ENCODE results near the gene TAAR1. TPM values are rescaled to one million over a fixed set of nuclear protein-coding genes. Genes with fewer than 3 reads are reported as not detected.
"Not testable (repeated sequence)": the region's sequence is repeated elsewhere in the genome, so short reads cannot be mapped to it uniquely, and the experiment has no call there.

TAAR1 gene
- polyA plus RNA-seq, 12 donors: not detected

- no peak for DNase-seq
These were observed 4.7 kb upstream of the TAAR1 start for GRCh38 chr6:132663661-132664060.

- DNase-seq: no peak
These were observed 2.9 kb upstream of the TAAR1 start for GRCh38 chr6:132661906-132662305.

GRCh38 chr6:132651062-132651461 lies 7.9 kb downstream of the TAAR1 start:
- DNase-seq: no peak

- no peak for DNase-seq
These were observed 8.6 kb downstream of the TAAR1 start for GRCh38 chr6:132650429-132650828.

- no peak for DNase-seq
These were observed 10.2 kb downstream of the TAAR1 start for GRCh38 chr6:132648828-132649227.

- DNase-seq: no peak
These were observed 10.6 kb downstream of the TAAR1 start for GRCh38 chr6:132648356-132648755.

- DNase-seq: no peak
These were observed 15.4 kb downstream of the TAAR1 start for GRCh38 chr6:132643547-132643946.

- not testable (repeated sequence) for DNase-seq
These were observed 21.8 kb downstream of the TAAR1 start for GRCh38 chr6:132637135-132637534.

GRCh38 chr6:132635906-132636305 lies 23.1 kb downstream of the TAAR1 start:
- not testable (repeated sequence) for DNase-seq

GRCh38 chr6:132635288-132635687 lies 23.7 kb downstream of the TAAR1 start:
- not testable (repeated sequence) for DNase-seq

GRCh38 chr6:132634796-132635195 lies 24.2 kb downstream of the TAAR1 start:
- DNase-seq: no peak

- DNase-seq: no peak
These were observed 25.6 kb downstream of the TAAR1 start for GRCh38 chr6:132633362-132633761.

- no peak for DNase-seq
These were observed 34.8 kb downstream of the TAAR1 start, which contains the start of gene TAAR2 for GRCh38 chr6:132624175-132624574. TSS of gene TAAR2 (minus strand) at chr6:132624275. CDS start at chr6:132624275, 0 bp downstream.

GRCh38 chr6:132623106-132623845 lies 35.7 kb downstream of the TAAR1 start:
- peak; percentile 34 for DNase-seq

- no peak for DNase-seq
These were observed 42.3 kb downstream of the TAAR1 start for GRCh38 chr6:132616677-132617076.

- no peak for DNase-seq
These were observed 44.4 kb downstream of the TAAR1 start for GRCh38 chr6:132614554-132614953.

GRCh38 chr6:132612449-132613108 lies 46.4 kb downstream of the TAAR1 start:
- no peak for DNase-seq

- no peak for DNase-seq
These were observed 47.4 kb downstream of the TAAR1 start for GRCh38 chr6:132611616-132612015.

GRCh38 chr6:132607544-132608233 lies 51.3 kb downstream of the TAAR1 start:
- no peak for DNase-seq

GRCh38 chr6:132604635-132605152 lies 54.3 kb downstream of the TAAR1 start:
- DNase-seq: no peak

GRCh38 chr6:132600900-132601299 lies 58.1 kb downstream of the TAAR1 start:
- not testable (repeated sequence) for DNase-seq

GRCh38 chr6:132598473-132598872 lies 60.5 kb downstream of the TAAR1 start:
- no peak for DNase-seq
